HG03457 (cell line): ENCODE results near the gene TEX29.

ENCODE experiments used
- ATAC-seq: cut with Tn5 transposase; IDR thresholded peaks from one replicate; pipeline ENCODE4 v1.9.1; 2021; ENCODE audit warnings: moderate number of reproducible peaks; ENCODE audit not compliant: unreplicated experiment

The TEX29 gene

DNA sequence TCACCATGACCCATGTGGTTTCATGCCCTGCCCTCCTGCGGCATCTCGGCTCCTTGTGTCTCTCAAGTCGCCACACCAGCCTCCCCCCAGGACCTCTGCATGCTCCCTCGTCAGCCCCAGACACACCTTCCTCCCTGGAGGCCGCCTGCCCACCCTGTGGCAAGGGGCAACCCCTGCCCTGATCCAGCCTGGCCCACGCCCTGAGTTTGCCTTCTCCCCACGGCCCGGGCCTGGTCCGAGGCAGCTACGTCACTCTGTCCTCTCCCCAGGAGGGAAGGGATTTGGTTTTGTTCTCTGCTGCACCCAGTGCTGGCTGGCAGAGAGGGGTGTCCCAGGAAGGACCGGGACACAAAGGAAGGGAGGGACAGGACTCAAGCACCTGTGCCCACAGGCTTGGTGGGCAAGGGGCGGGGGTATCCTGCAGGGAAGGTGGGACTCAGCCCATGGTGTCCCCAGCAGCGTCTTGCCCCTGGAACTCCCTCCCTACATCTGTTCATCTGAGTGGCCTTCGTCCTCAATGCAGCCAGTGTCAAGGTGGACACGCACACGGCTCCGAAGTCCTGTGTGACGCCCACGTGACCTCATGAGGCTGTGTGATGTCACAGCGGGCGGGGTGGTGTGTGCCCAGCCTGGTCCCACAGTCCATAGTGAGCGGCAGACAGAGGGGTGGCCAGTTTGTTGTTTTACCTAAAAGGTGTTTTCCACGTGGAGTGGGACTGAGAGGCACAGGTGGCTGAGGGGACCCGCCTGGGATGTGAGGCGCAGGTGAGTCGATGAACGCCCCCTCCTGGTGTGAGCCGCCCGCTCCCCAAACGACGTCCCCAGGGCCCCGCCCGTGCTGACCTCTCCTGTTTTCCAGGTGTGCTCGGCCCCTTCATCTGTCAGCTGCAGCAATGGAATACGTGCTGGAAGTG, at the start of gene TEX29:
Gene TEX29, plus strand, starts transcription at position 645 of the 914 bp plus-strand sequence. Its CDS starts 249 bp downstream, at position 894.
- ATAC-seq = no peak

DNA sequence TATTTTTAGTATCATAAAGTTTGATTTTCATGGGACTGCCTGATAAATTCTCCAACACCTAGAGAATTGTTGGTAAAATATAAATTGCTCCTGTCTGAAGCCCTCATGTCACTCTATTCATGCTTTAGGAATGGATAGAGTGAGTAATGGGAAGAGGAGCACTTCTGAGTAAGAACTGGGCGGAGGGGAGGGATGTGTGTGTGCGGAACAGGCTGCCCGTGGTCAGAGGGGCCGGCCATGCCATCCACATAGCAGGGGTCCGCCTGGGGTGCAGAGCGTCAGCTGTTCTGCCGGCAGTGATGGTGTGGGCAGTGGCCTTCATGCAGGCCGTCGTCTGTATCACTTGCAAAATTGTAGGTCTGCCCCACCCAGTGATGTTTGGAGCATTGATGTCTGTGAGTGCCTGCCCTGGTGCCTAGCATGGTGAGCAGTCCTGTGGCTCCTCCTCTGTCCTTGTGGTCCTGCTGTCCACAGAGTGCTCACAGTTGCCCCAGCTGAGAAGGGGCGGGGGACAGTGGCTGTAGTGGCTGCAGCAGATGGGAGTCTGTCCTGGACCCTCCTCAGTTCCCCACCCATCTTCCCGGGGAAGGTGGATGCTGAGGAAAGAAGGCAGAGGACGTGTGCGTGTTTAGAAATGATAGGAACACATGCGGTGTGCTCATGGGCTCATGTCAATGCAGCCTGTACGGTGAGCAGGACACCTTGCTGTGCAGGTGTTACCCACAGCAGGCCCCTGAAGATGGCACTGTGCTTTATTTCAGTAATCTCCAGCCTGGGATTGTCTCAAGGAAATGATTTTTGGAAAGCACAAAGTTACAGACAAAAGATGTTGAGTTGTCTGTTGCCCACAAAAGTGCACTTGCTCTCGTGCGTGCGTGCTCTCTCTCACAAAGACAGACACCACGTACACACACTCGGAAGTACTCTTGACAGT, 49.4 kb upstream of the TEX29 start:
- ATAC-seq = no peak

DNA sequence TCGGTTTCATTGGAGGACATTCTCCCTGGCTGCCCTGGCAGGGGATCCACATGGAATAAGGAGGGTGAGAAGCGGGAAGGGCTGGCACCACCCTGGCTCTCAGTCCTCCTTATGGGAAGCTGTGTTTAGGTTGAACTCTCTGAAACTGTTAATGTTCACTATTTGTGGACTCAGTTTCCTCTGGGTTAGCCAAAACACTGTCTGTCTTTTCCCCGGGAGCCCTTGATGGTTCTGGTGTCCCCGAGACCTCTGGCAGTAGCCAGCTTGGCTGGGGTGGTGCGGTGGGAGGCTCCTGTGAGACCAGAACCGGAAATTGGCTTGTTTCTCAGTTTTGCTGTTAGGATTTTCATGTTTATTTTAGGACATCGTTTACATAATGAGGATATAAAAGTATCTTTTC, 48.3 kb upstream of the TEX29 start:
- ATAC-seq = no peak

DNA sequence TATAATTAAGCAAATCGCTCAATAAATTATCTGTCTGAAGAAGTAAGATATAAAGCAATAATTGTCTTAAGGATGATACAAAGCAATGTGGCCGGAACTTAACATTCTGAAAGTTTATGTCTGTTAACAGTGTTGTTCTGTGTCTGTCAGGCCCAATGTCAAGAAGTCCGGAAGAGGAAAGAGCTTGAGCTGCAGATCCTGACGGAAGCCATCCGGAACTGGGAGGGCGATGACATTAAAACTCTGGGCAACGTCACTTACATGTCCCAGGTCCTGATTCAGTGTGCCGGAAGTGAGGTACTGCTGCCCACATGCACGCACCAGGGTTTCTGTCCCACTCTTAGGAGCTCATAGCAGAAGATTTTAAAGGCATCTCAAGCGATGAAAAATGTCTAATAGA, 45.1 kb upstream of the TEX29 start:
- ATAC-seq = no peak

DNA sequence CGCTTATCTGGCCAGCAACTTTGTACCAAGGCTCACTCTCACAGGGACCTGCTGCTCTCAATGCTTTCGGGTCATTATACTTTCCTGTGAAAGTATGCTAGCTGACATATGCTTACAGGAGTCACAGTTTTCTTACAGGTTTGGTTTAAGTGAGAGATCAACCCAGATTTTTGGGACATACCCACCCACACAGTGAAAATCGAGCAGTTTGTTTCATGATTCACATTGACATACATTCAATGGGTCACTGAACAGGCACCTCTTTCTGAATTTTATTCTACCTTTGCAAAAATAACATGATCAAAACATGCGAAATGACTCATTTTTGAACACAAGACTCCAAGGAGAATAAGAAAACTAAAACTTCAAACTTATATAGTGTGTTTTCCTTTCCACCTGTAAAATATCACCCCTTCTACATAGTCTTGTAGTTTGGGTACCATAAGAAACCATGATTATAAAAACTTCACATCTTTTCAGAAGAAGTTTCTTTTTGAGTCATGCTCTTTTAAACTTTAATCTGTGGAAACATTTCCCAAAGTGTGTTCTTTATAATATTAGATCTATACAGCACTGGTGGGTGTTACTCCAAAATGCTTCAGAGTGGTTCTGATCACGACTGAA, 44.3 kb upstream of the TEX29 start:
- ATAC-seq = no peak

DNA sequence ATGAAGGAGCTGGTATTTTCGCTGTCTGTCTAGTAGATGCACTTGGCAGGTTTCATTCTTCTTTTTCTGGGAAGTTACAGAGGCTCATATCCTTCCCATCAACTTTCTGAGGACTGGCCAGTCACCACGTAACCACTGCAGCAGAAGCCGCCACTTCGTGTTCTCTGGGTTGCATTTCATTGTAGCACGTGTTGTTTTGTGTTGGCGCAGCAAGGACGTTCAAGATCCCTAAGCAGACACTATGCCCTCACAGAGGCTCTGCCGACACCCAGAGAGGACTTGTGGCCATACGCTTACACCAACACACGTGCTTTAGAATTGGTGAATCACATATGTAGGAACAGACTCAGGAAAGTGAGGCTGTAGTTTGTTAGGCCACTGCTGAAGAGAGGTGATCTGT, 42.2 kb upstream of the TEX29 start:
- ATAC-seq = no peak

DNA sequence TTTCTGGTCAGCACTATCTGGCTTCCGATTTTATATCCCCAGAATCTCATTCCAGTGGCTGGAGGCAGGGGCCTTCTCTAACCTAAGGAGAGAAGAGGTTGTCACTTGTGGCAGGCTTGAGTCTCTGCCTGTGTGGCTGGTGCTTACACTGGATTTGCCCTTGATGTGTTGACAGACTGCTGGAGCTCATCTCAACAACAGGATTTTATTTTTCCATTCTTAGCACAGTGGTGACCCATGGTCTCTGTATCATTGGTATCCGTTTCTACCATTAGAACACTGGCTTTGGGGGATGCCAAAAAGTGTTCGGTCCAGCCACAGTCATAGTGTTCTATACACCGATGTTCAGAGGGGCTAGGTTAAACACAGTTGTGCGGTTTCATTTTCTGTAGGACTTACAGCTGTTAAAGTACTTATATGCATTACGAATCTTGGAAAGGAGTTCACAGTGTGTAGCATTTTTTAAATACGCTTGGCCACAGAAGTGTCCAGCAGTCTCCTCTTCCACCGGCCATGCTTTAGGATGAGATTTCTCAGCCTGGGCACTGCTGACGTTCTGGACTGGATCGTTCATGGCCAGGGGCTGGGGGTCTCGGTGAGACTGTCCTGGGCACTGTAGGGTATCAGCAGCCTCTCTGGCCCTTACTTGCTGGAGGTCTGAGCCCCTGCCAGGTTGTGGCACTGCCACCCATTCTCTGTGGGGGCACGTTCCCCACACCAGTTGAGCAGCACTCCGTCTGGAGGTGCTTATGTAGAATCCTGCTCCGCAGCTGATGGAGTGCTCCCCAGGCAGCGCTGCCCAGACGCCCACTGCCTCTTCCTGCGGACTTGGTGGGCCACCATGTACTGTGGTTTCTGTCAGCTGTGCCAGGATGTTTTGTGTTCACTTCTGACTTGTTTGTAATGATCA, 41.4 kb upstream of the TEX29 start:
- no peak for ATAC-seq

DNA sequence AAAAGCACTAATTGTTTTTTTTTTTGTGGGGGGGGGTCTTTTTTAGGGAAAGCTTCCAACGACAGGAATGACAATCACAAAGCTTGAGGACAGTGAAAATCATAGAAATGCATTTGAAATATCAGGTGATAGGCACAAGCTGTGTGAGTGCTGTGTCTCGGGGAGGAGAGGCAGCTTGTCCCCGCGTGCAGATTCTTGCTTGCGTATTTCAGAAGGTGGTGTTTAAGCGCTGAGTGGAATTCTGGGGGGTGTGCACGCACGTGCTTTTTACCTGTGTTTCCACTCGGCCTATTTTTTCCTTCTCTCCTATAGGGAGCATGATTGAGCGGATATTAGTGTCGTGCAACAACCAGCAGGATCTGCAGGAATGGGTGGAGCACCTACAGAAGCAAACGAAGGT, 40.2 kb upstream of the TEX29 start:
- ATAC-seq = no peak

DNA sequence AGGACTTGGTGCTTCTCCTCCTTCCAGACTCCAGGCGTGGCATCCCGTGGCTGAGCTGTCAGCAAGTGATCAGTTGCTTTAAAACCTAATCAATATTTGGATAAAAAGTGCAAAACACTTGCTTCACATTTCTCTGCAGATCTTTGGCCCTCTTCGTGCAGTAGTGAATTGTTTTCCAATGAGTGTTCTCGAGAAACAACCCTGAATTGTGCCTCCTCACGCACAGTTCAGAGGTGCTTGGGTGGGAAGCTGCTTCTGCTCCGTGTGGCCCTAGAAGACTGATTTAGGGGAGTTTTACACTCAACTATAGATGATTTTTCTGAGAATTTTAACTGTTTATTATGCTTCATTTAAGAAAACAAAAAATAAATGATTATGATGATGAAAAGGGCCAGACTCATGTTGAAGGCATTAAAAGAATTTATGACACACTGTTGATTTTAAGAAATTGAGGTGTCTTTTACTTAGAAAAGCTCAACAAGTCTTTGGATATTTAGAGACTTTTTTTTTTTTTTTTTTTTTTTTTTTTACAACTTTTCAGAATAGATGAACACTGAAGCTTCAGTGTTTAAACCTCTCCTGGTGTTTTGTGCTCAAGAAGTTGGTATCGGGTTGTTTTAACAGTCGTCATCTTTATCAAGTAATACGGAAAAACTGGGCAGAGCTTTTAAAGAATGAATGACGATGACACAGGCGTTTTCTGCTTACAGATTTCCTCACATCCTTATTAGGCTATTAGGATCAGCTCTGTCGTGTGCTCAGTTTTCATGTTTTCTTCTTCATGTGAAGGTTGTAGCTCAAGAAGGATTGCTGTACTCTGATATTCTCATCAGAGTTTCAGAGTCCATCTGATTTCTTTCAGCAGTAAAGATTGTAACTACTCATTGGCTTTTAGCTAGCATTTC, 39.5 kb upstream of the TEX29 start:
- no peak for ATAC-seq

DNA sequence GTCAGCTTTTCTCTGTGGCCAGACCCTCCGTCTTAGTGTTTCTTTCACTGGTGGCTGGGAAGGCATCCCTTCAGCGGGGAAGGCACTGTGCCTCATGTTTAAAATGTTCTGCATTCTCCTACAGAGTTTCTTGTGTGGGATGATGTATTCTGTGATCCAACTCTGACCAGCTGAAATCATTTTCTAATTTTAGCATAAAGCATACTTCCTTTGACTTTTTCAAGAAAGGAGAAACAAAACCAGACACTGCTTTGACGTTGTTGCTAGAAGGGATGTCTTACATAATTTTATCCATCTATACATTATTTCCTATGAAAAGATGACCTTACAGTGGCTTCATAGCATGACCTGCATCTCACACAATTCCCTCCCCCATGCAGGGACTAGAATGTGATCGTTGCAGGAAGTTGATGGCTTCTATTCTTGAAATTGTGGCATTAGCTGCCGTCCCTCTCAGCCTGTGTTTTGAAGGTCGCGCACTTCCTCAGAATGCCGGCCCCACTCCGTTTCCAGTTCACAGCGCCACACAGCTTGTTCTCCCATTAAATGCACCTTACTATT, 38.6 kb upstream of the TEX29 start:
- no peak for ATAC-seq

DNA sequence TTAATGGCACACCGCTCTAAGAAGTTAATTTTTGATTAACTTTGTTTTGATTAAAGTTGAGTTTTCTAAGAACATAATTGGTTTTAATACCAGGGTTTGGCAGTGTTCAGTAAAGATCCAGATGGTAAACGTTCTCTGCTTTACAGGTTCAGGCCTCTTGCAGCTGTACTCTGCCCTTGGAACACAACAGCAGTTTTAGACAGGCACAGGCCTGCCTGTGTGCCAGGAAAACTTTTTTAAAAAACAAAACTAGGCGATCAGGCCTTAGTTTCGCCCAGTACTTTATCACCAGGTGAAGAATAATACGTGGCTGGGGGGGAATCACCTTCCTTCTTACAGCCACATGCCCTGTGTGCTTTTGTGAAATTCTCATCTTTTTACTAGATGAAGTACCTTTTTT, 38.0 kb upstream of the TEX29 start:
- ATAC-seq = no peak

DNA sequence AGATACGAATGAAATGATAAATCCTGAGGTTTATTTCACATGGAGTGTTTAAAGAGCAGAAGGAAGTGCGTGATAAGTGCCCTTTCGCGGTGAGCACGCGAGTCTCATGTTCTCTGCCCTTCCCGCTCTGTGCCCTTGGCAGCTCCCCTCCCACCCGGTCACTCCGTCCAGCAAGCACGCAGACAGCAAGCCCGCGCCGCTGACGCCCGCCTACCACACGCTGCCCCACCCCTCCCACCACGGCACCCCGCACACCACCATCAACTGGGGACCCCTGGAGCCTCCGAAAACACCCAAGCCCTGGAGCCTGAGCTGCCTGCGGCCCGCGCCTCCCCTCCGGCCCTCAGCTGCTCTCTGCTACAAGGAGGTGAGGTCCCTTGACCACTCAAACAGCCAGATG, 37.4 kb upstream of the TEX29 start:
- ATAC-seq = no peak

DNA sequence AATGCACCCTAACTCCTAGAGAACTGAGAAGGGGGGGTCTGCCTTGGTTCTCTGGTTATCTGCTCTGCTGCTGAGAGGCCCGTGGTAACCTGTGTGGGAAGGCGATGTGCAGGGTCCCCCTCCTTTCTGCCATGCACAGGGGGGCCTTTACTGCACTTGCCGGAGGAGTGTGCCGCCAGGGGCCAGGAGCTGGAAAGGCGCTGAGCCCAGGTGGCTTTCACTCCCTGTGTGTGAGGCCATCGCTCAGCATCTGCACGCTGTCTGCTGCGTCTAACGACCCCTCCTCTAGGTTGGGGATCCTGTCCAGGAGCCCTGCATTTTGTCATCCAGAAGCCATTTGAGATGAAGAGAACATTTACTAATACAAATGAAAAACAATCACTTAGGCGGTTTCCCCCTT, 37.0 kb upstream of the TEX29 start:
- no peak for ATAC-seq

DNA sequence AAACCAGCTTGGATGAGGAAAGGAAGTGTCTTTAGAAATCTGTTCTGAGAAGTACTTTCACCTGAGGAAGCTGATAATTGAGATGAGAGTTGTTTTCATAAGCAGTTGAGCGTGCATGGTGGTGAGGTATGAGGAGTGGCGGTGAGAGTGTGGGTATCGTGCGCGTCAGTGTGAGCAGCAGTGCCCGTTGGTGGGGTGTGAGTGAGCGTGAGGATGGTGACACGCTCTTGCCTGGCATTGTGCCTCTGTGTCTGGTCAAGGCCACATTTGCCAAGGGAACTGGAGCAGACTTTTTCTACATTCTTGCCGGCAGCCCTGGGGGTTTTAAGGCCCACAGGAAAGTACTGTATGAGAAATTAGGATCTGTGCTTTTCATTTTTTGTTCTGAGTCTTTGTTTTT, 36.5 kb upstream of the TEX29 start:
- no peak for ATAC-seq

DNA sequence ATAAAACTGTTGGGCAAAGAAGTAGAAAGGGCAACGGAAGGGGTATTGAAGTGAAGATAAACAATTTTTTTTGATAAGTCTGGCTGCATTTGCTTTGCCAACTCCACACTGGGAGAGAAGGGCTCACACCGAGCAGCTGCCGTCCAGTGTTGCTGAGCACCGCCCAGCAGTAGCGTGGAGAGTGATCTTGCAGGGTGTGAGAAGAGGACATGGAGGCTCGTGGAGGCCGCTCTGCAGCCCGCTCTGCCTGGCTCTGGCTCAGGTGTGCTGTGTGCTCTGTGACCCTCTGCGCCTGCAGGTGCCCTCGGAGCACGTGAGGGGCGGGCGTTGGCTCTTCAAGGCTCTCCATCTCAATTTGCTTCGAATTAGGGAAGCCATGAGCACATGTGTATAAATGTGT, 35.9 kb upstream of the TEX29 start:
- ATAC-seq = no peak

DNA sequence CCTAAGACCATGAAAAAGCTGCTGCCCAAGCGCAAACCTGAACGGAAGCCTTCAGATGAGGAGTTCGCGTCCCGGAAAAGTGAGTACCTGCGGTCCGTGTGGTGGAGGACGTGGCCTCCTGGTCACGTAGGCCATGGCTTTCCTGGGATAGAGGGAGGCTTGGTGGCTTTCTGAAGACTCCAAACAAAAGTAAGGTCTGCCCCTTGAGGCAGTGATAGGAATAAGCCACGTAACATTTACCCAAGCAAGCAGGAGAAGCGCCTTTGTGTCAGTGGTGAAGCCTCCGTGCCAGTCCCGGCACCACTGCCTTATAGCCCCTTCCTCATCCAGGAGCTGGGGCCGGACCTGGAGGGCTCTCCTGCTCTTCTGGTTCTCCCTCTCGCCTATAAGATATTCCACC, 34.3 kb upstream of the TEX29 start:
- ATAC-seq = no peak

DNA sequence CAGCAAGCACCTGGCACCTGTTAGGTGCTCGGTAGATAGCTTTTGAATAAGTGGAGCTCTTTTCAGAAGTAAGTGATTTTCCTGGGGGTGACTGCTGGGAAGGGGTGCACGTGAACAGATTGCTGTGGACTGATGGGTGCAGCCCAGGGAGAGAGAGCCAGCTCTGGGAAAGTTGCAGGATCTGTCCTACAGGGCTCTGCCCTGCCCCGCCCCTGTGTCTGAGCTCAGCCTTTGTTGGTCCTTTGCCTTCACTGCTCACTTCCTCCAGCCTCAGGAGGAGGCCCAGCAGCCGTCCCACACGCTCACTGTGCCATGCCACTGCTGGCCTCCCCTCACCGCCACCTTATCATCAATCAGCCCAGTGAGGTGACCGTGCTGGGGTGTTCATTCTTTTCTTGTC, 33.7 kb upstream of the TEX29 start:
- no peak for ATAC-seq

DNA sequence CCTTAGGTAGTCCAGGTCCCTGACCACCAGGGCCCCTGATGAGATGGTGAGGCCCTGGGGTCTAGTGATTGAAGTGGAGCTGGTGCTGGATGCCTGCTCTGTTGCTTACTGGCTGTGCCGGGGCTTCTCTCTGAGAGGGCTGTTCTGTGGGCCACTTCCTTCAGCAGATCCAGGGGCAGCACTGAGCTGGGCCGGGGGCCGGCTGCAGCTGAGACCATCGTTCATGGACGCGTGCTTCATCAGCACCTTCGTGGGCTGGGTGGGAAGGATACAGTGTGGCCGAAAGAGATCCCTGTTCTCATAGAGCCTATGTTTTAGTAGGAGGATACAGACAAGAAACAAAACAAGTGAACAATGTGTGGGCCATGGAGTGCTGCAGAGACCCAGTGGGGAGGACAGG, 33.2 kb upstream of the TEX29 start:
- ATAC-seq = no peak

DNA sequence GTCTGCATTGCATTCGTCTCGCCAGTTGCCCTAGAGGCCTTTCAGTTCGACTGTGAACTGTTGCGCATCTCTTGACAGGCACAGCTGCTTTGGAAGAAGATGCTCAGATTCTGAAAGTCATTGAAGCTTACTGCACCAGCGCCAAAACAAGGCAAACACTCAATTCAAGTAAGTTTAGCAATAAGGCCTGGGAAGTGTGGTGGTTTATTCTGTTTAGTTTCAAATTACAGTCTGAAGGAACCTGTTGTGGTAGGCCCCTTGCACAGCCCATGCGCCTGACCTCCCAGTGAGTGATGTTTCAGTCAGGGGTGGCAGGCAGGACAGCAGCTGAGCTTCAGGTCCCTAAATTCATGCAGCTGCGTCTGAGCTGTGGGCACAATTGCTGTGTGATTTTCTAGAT, 32.2 kb upstream of the TEX29 start:
- no peak for ATAC-seq
